ENCODE data around the gene PRKAR1B.

PRKAR1B gene

GRCh38 chr7:578386-578785, 148.7 kb downstream of the PRKAR1B start:
- no peaks in the 10 kb centered on the region for H3K36me3 ChIP-seq (ENCODE audit: low read depth)
- no peaks in the 10 kb centered on the region for H3K4me1 ChIP-seq (ENCODE audit: insufficient read depth, poor library complexity, severe bottlenecking)
- no peak overlapping the region for H3K4me3 ChIP-seq (ENCODE audit: severe bottlenecking)
- no peaks in the 10 kb centered on the region for H3K27me3 ChIP-seq (ENCODE audit: insufficient read depth, poor library complexity, severe bottlenecking)
- TF ChIP-seq CTCF (IDR thresholded peaks at IDR 0.05; ENCODE audit: poor library complexity, severe bottlenecking) = no peak
- ATAC-seq (ENCODE audit: low read depth) (no peak), DNase-seq (ENCODE audit: low spot score) (no peak)
- no peak overlapping the region for H3K27ac ChIP-seq (ENCODE audit: poor library complexity, severe bottlenecking)
- no peaks in the 10 kb centered on the region for H3K9me3 ChIP-seq (ENCODE audit: severe bottlenecking)

DNA sequence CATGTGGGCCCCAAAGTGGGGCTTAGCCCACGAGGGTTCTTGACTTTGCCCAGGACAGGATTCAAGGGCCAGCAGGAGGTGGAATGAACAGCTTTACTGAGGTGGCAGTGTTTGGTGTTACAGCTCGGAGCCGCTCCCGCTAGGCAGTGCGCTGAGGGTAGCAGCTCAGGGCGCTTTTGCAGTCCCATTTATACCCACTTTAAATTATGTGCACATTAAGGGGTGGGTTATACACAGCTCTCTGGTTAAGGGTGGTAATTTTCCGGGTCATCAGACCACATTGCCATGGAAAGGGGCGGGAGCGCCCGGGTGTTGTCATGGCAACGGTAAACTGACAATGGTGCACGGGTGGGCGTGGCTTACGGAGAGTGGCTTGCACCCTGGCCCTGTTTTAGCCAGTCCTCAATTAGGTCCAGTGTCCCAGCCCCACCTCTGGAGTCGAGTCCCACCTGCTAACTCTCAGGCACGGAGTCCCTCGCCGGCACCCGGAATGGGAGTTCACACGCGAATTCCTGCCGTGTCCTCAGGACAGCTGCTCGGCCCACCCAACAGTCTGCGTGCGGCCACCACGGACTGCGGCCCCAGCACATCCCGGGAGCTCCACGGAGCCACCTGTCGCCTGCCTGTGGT, 149.2 kb downstream of the PRKAR1B start:
- ATAC-seq (ENCODE audit: low read depth) (no peak), DNase-seq (ENCODE audit: low spot score) (no peak)
- Histone ChIP-seq H3K9me3 (ENCODE audit: severe bottlenecking) (no peaks in the 10 kb centered on the region), H3K27ac (ENCODE audit: poor library complexity, severe bottlenecking) (no peak overlapping the region), H3K27me3 (ENCODE audit: insufficient read depth, poor library complexity, severe bottlenecking) (no peaks in the 10 kb centered on the region), H3K4me1 (ENCODE audit: insufficient read depth, poor library complexity, severe bottlenecking) (no peaks in the 10 kb centered on the region), H3K36me3 (ENCODE audit: low read depth) (no peaks in the 10 kb centered on the region), H3K4me3 (ENCODE audit: severe bottlenecking) (no peak overlapping the region)
- no peak for TF ChIP-seq CTCF (IDR thresholded peaks at IDR 0.05; ENCODE audit: poor library complexity, severe bottlenecking)

DNA sequence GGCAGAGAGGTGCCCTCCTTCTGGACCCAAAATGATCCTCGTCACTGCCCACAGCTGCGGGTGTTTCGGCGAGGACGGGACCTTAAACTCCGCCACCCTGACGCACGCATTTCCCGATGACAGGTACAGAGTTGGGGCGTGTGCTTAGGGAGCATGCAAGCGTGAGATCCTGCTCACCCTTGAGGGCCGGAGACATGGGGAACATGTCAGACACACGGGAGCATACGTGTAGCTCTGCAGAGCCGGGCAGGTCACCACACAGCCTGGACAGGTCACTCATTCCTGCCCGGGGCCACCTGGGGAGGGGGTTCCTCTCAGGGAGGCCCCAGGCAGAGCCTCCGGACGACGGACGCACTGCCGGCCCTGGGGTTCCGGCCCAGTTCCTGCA, 149.8 kb downstream of the PRKAR1B start:
- Histone ChIP-seq H3K4me1 (ENCODE audit: insufficient read depth, poor library complexity, severe bottlenecking) (no peaks in the 10 kb centered on the region), H3K9me3 (ENCODE audit: severe bottlenecking) (no peaks in the 10 kb centered on the region), H3K27me3 (ENCODE audit: insufficient read depth, poor library complexity, severe bottlenecking) (no peaks in the 10 kb centered on the region), H3K4me3 (ENCODE audit: severe bottlenecking) (no peak overlapping the region), H3K36me3 (ENCODE audit: low read depth) (no peaks in the 10 kb centered on the region), H3K27ac (ENCODE audit: poor library complexity, severe bottlenecking) (no peak overlapping the region)
- no peak for TF ChIP-seq CTCF (IDR thresholded peaks at IDR 0.05; ENCODE audit: poor library complexity, severe bottlenecking)
- no peak for ATAC-seq (ENCODE audit: low read depth)
- DNase-seq (ENCODE audit: low spot score) = no peak

- H3K27me3 ChIP-seq (ENCODE audit: insufficient read depth, poor library complexity, severe bottlenecking) = no peaks in the 10 kb centered on the region
Observed at GRCh38 chr7:576524-577277, 150.4 kb downstream of the PRKAR1B start.

More at GRCh38 chr7:576524-577277, 150.4 kb downstream of the PRKAR1B start:
- no peaks in the 10 kb centered on the region for H3K4me1 ChIP-seq (ENCODE audit: insufficient read depth, poor library complexity, severe bottlenecking)
- ATAC-seq (ENCODE audit: low read depth) (no peak), DNase-seq (ENCODE audit: low spot score) (no peak)
- TF ChIP-seq CTCF (IDR thresholded peaks at IDR 0.05; ENCODE audit: poor library complexity, severe bottlenecking) = no peak
- no peak overlapping the region for H3K4me3 ChIP-seq (ENCODE audit: severe bottlenecking)
- no peaks in the 10 kb centered on the region for H3K36me3 ChIP-seq (ENCODE audit: low read depth)
- H3K27ac ChIP-seq (ENCODE audit: poor library complexity, severe bottlenecking) = no peak overlapping the region
- no peaks in the 10 kb centered on the region for H3K9me3 ChIP-seq (ENCODE audit: severe bottlenecking)

All from RWPE2 (cell line).